HG02588 (cell line): Measurements from ENCODE around the gene ZNF57.
"Not testable (repeated sequence)": the region's sequence is repeated elsewhere in the genome, so short reads cannot be mapped to it uniquely, and the experiment has no call there.

ENCODE experiments used
- ATAC-seq: cut with Tn5 transposase; IDR thresholded peaks from one replicate; pipeline ENCODE4 v1.9.1; 2021; ENCODE audit warnings: mild to moderate bottlenecking, moderate library complexity; ENCODE audit not compliant: unreplicated experiment

Gene ZNF57

GRCh38 chr19:2950286-2951124 is 49.8 kb downstream of the ZNF57 start:
- peak; percentile 90 for ATAC-seq

DNA sequence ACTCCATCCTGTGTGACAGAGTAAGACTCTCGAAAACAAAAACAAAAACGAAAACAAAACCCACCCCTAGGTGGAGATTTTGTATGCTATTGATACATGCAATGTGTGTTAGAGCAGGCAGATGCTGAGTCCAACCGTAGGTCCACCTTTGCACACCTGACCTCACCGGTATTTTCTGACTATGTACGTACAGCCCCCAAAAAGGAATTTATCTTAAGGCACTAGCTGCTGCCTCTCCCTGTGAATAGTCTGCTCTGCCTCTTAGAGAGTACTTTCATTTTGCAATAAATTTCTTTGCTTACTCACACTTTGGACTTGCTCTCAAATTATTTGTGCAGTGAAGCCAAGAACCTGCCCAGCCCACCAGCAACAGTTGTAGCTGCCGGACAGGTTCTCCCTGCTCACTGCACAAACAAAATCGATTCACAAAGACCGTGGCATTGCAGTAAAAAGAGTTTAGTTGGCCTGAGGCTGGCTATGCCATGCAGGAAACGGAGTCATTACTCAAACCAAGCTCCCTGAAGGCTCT is 52.3 kb downstream of the ZNF57 start:
- ATAC-seq = no peak

DNA sequence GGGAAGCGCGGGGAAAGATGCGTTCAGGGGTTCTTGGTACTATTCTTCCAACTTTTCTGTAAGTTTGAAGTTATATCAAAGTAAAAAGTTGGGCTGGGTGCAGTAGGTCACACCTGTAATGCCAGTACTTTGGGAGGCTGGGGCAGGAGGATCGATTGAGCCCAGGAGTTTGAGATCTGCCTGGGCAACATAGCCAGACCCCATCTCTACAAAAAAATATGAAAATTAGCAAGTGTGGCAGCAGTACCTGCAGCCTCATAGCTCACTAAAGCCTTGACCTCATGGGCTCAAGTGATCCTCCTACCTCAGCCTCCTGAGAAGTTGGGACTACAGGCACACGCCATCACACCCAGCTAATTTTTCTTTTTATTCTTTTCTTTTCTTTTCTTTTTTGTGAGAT is 56.4 kb downstream of the ZNF57 start:
- ATAC-seq = no peak

- no peak for ATAC-seq
Observed at GRCh38 chr19:2960120-2960519, 59.4 kb downstream of the ZNF57 start.

- no peak for ATAC-seq
Observed at GRCh38 chr19:2962018-2962670, 61.4 kb downstream of the ZNF57 start.

GRCh38 chr19:2963122-2963521 is 62.4 kb downstream of the ZNF57 start:
- no peak for ATAC-seq

- ATAC-seq = not testable (repeated sequence)
Observed at GRCh38 chr19:2963631-2964030, 62.9 kb downstream of the ZNF57 start.

DNA sequence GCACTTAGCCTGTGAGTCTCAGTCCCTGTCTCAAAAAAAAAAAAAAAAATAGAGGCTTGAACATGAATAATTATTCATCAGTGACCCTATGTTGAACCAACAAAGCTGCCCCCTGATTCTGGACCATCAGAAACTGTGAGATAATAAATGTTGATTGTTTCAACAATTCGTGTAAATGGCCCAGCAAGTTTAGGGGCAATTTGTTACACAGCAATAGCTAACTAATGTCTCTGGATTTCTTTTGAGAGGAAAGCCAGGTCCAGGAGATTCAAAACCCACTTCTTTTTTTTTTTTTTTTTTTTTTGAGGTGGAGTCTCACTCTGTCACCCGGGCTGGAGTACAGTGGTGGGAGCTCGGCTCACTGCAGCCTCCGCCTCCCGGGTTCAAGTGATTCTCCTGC is 64.1 kb downstream of the ZNF57 start:
- ATAC-seq = no peak

- ATAC-seq = no peak
Observed at GRCh38 chr19:2967972-2968371, 67.2 kb downstream of the ZNF57 start.
